ENCODE measurements around the gene PLAGL1.

GRCh38 chr6:144029452-144029851, 21.4 kb upstream of the PLAGL1 start:
- TF ChIP-seq CTCF (IDR thresholded peaks at IDR 0.05; ENCODE audit: poor library complexity) (no peak), EZH2phosphoT487 (IDR thresholded peaks at IDR 0.05; ENCODE audit: low read depth, severe bottlenecking, unreplicated experiment) (no peak), EZH2 (IDR thresholded peaks at IDR 0.05; ENCODE audit: borderline replicate concordance) (no peak)

Data from hepatocyte (in vitro differentiated cells).